ENCODE data around the gene ATP1B1. TPM values are rescaled to one million over a fixed set of nuclear protein-coding genes. Genes with fewer than 3 reads are reported as not detected.
A peak's percentile ranks its signal among the peaks of the same experiment; 100 is the strongest.

ATP1B1 gene
- total and polyA plus RNA-seq, 2 of the 13 experiments (the other 11 are each of a cell fraction or from before 2014, with no cell fraction given): 134 to 135 TPM

DNA sequence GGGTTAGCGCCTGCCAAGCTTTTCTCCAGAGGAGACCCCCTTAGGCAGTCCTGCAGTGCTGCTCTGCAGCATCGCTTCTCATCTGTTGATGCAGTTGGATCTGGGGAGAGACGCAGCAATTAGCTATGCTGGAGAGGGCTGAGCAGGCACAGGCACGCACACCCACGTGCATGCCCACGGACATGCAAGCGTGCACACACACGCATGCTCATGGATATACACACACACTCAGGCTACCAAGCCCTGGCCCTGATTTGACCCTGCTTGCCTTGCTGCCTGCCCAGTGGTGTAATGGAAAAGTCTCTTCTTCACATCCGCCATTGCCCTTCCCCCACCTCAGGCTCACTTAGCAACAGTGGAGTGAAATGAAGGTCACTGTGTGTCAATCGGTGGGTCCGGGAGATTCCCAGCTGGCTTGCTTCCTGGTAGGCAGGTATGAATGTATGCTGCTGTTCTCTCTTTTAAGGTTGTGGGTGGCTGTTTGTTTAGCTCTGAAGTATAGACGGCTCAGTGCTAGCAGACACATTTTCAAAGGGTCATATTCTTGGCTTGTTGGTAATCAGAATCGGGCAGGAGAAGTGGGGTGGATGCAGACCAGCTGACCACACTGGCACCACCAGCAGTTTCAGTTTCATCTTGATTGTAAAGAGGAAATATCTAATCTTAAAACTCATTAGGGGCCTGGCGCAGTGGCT is 9.5 kb downstream of the ATP1B1 start (continued):
- TF ChIP-seq, protein P1, sequence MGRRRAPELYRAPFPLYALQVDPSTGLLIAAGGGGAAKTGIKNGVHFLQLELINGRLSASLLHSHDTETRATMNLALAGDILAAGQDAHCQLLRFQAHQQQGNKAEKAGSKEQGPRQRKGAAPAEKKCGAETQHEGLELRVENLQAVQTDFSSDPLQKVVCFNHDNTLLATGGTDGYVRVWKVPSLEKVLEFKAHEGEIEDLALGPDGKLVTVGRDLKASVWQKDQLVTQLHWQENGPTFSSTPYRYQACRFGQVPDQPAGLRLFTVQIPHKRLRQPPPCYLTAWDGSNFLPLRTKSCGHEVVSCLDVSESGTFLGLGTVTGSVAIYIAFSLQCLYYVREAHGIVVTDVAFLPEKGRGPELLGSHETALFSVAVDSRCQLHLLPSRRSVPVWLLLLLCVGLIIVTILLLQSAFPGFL (CRISPR knock-in tag; IDR thresholded peaks at IDR 0.05): no peak
- TF ChIP-seq NFYB (CRISPR knock-in tag; IDR thresholded peaks at IDR 0.05) (no peak), WIZ (CRISPR knock-in tag; IDR thresholded peaks at IDR 0.05) (no peak), NFIB (CRISPR knock-in tag; IDR thresholded peaks at IDR 0.05; ENCODE audit: borderline replicate concordance) (no peak), MTA3 (CRISPR knock-in tag; IDR thresholded peaks at IDR 0.05) (no peak), ZNF598 (CRISPR knock-in tag; IDR thresholded peaks at IDR 0.05; ENCODE audit: borderline replicate concordance) (peak; percentile 77; the same call in 1 of the 2 replicates), ZEB1 (IDR thresholded peaks at IDR 0.05; ENCODE audit: insufficient replicate concordance, low read depth) (no peak), ZBTB7A (CRISPR knock-in tag; IDR thresholded peaks at IDR 0.05) (no peak), TMF1 (CRISPR knock-in tag; IDR thresholded peaks at IDR 0.05; ENCODE audit: low read depth) (no peak), MAF1 (CRISPR knock-in tag; IDR thresholded peaks at IDR 0.05; ENCODE audit: borderline replicate concordance) (0 out of 2 replicates have a peak, but pooled peaks have one; percentile 62), CHD4 (IDR thresholded peaks at IDR 0.05; ENCODE audit: borderline replicate concordance, low read length) (no peak), FLYWCH1 (CRISPR knock-in tag; IDR thresholded peaks at IDR 0.05) (no peak), CREB1 (IDR thresholded peaks at IDR 0.05) (no peak), CREB1 (CRISPR knock-in tag; IDR thresholded peaks at IDR 0.05) (peak; percentile 38; the same call in 1 of the 2 replicates), ZNF605 (CRISPR knock-in tag; IDR thresholded peaks at IDR 0.05) (no peak)
- TF ChIP-seq, protein P2, sequence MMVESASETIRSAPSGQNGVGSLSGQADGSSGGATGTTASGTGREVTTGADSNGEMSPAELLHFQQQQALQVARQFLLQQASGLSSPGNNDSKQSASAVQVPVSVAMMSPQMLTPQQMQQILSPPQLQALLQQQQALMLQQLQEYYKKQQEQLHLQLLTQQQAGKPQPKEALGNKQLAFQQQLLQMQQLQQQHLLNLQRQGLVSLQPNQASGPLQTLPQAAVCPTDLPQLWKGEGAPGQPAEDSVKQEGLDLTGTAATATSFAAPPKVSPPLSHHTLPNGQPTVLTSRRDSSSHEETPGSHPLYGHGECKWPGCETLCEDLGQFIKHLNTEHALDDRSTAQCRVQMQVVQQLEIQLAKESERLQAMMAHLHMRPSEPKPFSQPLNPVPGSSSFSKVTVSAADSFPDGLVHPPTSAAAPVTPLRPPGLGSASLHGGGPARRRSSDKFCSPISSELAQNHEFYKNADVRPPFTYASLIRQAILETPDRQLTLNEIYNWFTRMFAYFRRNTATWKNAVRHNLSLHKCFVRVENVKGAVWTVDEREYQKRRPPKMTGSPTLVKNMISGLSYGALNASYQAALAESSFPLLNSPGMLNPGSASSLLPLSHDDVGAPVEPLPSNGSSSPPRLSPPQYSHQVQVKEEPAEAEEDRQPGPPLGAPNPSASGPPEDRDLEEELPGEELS (CRISPR knock-in tag; IDR thresholded peaks at IDR 0.05): peak; percentile 80
- TF ChIP-seq, protein P3, sequence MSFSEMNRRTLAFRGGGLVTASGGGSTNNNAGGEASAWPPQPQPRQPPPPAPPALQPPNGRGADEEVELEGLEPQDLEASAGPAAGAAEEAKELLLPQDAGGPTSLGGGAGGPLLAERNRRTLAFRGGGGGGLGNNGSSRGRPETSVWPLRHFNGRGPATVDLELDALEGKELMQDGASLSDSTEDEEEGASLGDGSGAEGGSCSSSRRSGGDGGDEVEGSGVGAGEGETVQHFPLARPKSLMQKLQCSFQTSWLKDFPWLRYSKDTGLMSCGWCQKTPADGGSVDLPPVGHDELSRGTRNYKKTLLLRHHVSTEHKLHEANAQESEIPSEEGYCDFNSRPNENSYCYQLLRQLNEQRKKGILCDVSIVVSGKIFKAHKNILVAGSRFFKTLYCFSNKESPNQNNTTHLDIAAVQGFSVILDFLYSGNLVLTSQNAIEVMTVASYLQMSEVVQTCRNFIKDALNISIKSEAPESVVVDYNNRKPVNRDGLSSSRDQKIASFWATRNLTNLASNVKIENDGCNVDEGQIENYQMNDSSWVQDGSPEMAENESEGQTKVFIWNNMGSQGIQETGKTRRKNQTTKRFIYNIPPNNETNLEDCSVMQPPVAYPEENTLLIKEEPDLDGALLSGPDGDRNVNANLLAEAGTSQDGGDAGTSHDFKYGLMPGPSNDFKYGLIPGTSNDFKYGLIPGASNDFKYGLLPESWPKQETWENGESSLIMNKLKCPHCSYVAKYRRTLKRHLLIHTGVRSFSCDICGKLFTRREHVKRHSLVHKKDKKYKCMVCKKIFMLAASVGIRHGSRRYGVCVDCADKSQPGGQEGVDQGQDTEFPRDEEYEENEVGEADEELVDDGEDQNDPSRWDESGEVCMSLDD (CRISPR knock-in tag; IDR thresholded peaks at IDR 0.05; ENCODE audit: borderline replicate concordance): no peak
- TF ChIP-seq, protein P4, sequence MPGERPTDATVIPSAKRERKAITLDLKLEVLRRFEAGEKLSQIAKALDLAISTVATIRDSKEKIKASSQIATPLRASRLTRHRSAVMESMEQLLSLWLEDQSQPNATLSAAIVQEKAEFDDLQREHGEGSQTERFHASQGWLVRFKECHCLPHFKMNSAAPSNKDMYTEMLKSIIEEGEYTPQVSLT (CRISPR knock-in tag; IDR thresholded peaks at IDR 0.05; ENCODE audit: borderline replicate concordance, low read depth): no peak
- TF ChIP-seq, protein P5, sequence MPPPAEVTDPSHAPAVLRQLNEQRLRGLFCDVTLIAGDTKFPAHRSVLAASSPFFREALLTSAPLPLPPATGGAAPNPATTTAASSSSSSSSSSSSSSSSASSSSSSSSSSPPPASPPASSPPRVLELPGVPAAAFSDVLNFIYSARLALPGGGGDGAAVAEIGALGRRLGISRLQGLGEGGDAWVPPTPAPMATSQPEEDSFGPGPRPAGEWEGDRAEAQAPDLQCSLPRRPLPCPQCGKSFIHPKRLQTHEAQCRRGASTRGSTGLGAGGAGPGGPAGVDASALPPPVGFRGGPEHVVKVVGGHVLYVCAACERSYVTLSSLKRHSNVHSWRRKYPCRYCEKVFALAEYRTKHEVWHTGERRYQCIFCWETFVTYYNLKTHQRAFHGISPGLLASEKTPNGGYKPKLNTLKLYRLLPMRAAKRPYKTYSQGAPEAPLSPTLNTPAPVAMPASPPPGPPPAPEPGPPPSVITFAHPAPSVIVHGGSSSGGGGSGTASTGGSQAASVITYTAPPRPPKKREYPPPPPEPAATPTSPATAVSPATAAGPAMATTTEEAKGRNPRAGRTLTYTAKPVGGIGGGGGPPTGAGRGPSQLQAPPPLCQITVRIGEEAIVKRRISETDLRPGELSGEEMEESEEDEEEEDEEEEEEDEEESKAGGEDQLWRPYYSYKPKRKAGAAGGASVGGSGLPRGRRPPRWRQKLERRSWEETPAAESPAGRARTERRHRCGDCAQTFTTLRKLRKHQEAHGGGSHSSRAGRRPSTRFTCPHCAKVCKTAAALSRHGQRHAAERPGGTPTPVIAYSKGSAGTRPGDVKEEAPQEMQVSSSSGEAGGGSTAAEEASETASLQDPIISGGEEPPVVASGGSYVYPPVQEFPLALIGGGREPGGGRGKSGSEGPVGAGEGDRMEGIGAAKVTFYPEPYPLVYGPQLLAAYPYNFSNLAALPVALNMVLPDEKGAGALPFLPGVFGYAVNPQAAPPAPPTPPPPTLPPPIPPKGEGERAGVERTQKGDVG (CRISPR knock-in tag; IDR thresholded peaks at IDR 0.05; ENCODE audit: borderline replicate concordance): peak; percentile 86; the same call in 1 of the 2 replicates
- TF ChIP-seq, protein P6, sequence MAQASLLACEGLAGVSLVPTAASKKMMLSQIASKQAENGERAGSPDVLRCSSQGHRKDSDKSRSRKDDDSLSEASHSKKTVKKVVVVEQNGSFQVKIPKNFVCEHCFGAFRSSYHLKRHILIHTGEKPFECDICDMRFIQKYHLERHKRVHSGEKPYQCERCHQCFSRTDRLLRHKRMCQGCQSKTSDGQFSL (CRISPR knock-in tag; IDR thresholded peaks at IDR 0.05): no peak
